ENCODE data around the gene DLGAP1.

- TF ChIP-seq CTCF (IDR thresholded peaks at IDR 0.05) (no peak), POLR2A (IDR thresholded peaks at IDR 0.05) (no peak)
Observed at GRCh38 chr18:4007846-4008245, 447.3 kb downstream of the DLGAP1 start.

All from right lobe of liver (tissue), 4 donors.